GM19395 (cell line): ENCODE data around the gene LVRN.
A peak's percentile ranks its signal among the peaks of the same experiment; 100 is the strongest.

Experiments
- ATAC-seq: cut with Tn5 transposase; IDR thresholded peaks from one replicate; pipeline ENCODE4 v1.9.1; 2021; ENCODE audit warnings: mild to moderate bottlenecking, moderate library complexity; ENCODE audit not compliant: unreplicated experiment

The LVRN gene

DNA sequence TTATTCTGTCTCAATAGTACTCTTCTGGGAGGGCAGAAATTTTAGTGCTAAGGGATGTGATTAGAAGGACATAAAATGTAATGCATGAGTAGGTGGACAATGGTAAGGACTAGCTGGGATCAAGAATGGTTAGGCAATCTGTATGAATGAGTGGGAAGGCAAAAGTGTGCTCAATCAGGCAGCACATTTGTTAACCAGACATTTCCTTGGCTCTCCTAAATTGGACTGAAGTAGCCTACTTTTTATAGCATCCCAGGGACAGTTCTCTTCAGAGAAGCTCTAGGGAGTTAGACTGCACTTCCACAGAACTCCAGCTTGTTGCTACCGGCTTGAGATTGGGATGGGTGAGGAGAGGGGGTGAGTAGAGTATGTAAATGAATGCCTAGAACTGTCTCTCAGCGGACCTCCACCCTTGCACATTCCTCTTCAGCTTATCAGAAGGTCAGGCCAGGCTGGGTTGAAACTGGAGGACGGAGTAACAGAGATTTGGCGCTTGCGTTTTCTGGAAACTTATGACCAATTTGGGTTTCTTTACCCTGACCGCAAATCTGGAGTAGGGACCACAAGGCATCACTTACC, 51.0 kb downstream of the LVRN start:
- no peak for ATAC-seq

DNA sequence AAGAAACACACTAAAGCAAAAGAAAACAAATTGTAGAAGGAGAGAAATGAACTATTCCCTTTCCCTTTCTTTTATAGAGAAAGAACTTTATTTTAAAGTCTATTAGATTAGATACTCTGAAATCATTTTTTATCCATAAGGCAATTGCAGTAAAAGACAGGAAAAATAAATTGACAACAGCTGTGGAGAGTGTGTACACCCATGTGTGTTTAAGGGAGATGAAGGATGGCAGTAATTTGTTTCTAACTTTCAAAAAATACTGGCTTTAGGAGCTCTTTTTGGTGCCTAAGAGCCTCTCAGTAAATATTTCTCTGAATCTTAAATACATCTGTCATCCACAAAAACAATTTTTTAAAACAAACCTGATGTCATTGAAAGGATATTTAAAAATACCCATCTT, 51.7 kb downstream of the LVRN start:
- no peak for ATAC-seq

DNA sequence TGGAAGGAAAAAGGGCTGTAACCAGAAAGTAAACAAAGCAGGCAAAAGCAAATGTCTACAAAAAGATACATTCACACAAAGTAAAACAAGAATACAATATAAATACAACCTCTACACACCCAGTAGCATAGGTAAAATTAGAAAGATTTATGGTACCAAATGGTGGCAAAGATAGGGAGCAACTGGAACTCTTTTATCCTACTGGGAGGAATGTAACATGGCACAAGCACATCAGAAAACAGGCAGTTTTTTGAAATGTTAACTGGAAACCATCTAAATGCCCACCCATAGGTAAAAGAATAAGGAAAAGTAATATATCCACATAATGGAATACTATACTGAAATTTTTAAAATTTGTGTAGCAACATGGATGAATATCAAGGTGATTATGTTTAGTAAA, 61.3 kb downstream of the LVRN start:
- no peak for ATAC-seq

DNA sequence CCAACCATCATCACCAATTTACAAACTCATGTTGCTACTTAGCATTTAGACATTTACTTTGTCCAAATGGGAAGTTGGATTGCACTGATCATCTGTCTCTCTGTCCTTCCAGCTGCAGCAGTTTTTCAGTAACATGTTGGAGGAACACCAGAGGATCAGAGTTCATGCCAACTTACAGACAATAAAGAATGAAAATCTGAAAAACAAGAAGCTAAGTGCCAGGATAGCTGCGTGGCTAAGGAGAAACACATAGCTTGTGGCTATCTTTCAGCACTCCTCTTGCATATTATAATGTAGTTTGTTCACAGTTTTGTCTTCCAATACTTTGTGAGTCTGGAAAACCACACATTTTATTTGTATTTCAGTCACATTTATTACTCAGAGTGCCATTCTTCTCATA, 63.6 kb downstream of the LVRN start:
- no peak for ATAC-seq

DNA sequence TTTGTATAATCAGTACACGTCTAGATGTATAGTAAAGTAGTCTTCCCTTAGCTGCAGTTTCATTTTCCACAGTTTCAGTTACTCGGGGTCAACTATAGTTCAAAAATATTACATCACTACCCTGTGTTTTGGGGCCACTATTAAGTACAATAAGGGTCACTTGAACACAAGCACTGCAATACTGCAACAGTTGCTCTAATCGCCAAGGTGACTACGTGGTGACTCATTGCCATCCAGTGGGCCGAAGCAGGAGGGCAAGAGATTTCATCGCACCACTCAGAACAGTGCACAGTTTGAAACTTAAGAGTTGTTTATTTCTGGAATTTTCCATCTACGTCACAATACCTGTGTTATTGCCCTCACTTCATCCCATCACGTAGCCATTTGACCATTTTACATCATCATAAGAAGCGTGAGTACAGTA, 69.8 kb downstream of the LVRN start, which contains the start of gene ARL14EPL:
ARL14EPL (plus strand) TSS at position 379 of the 424 bp plus-strand sequence. CDS start 18,994 bp downstream, outside the sequence.
- peak; percentile 64 for ATAC-seq

DNA sequence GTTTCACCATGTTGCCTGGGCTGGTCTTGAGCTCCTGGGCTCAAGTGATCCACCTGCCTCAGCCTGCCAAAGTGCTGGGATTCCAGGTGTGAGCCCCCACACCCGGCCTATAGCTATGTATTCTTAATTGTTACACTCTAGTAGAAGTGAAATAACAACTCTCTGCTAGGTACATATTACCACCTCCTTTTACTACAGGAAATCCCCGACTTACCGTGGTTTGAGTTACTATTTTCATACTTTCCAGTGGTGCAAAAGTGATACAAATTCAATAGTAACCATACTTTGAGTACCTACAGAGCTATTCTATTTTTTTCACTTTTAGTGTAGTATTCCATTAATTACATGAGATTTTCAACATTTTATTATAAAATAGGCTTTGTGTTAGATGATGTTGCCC, 70.7 kb downstream of the LVRN start:
- ATAC-seq, result peak; percentile 58

DNA sequence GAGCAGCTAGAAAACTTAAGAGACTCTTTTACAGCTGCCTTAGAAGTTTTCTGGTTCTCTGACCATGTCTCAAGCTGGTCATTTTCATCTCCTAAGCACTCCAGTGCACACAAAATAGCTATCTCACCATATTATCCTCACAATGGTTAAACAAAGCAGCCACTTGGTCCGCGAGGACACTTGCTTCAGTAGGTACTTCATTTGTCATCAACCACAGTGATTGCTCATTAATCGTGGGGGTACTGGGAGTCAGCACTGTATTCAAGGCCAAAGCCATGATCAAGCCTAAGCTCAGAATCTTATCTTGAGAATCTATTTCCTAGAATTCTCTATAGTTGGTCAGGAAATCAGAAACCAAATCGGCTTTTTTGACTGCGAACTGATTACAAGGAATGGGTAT, 72.8 kb downstream of the LVRN start:
- no peak for ATAC-seq

DNA sequence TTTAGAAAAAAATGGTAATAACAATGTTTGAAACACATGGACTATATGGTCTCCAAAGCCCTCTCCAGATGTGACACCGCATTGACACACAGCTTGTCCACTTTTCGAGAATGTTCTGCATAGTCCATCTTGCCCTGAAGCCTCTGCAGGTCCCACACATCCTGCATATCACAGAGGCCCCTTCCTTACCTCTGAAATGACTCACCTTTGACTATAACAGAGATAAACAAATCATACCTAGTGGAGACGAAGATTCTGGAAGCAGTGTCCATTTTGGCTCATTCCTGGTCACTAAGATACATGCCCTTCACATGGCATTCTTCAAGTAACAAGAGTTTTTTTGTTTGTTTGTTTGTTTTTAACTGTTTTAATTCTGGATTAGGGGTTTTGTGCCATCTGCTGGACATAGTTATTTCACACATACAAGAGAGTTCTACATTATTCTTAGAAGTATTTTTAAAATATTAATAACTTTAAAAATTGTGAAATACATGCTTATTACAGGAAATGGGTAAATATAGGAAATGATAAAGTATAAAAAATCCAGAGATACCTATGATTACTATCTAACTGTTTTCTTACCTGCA, 75.1 kb downstream of the LVRN start:
- no peak for ATAC-seq

DNA sequence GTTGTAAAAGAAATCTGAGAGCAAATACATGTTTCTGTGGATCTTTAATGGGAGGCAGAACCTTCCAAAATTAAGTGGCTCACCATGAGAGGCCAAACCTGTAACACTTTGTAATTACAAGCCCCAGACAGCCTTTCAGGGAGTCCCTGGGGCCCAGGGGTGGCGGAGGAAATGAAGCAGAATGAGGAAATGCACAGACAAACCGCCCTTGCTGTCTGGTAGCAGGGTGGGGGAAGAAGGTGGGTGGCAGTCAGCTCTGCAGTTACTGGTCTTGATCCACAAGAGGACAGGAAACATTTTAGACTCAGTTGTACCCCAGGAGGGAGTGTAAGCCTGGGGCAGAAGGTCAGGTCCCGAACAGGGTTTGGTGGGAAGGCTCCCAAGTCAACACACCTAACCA, 76.5 kb downstream of the LVRN start:
- peak; percentile 74 for ATAC-seq

DNA sequence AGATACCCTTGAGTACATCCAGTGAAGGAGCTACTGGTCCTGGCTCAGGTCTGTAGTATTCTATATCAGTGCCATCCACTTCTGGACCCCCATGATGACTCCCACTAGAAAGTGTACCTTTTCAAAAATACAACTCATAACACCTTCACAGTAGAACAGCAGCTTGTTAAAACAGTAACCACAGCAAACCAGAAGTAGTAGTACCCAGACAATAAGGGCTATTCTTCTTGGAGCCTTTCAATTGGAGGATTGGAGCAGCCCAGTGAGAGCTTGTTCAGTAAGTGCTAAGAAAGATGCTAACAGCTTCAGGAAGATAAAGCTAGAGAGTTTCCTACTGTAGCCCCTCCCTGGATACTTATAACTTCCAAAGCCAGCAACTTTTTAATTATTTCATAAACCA, 80.1 kb downstream of the LVRN start:
- no peak for ATAC-seq

DNA sequence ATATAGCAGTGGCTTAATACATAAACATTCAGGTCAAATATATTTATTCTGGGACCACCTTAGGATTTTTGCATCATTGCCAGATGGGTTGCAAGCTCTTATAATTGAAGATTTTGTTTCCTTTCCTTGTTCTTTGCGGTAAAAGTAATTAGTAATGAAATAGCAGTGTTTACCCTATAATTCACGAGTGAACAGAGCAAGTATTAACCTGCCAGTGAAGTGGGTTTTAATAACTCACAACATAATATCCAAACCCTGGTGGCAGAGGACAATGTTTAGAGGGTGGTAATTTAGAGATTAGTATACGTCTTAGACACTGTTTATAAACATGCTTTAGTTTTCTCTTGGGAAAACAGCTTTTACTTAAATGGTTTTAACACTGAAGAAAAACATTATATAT, 81.8 kb downstream of the LVRN start:
- ATAC-seq, result no peak

DNA sequence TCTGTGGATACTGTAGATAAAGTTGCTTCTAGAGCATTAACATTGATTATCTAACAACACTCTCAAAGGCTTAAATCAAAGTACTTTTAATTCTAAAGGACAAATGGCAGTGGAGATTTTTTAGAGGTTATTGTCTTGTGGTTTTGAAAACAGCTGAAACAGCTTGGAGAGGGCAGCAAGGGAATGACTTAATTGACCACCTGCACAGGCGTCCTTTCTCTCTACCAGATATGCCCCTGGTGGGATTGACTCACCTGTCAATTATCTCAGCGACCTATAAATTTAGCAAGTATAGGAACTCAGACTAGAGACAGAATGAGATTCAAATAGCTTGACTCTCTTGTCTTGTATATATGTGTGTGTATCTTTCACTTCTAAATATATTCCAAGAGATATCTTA, 83.5 kb downstream of the LVRN start:
- ATAC-seq, result no peak

DNA sequence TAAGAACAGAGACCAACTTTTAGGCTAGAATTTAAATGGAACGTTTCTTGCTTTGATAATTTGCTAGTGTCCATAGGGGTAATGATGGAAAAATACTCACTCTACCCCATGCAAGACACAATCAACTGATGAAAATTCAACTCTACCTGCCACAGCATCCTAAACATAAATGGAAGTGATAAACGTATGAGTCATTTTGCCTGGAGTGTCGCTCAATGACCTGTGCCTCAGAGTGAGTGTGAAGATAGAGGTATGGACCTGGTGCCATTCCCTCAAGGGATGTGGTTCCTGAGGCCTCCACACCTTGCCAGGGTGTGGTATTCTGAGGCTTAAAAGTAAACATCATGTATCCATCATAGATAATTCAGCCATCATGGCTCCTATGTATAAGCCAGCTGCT, 84.0 kb downstream of the LVRN start:
- no peak for ATAC-seq

DNA sequence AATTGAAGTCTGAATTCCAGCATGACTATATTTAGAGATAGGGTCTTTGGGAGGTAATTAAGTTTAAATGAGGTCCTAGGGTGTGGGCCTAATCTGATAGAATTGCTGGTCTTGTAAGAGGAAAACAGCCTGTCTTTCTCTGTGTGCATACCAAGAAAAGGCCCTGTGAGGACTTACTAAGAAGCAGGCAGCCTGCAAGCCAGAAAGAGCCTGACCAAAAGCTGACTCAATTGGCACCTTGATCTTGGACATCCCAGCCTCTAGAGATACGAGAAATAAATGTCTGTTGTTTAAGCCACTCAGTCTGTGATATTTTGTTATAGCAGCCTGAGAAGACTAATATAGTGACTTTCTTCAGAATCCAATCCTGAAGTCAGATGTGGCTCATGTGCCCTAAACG, 84.5 kb downstream of the LVRN start:
- ATAC-seq, result no peak

DNA sequence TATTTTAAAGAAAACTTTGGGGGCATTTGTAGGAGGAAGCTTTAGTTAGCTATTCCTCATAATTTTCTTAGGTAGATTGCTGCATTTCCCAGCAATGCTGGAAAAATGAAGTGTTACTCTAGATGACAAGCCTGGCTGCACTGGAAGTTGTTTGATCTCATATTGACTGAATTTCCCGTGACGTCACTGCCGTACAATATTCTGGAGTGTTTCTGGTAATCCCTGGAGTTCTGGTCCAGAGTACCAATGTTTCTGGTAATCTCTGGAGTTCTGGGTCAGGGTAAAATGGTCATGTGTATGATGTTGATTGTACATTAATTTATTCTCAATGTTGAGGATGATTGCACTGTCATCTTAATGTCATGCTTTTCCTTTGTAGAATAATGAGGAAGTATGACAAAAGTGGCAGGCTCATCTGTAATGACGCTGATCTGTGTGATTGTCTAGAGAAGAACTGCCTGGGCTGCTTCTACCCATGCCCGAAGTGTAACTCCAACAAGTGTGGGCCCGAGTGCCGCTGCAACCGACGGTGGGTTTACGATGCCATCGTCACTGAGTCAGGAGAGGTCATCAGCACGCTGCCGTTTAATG, 96.2 kb downstream of the LVRN start:
- no peak for ATAC-seq

DNA sequence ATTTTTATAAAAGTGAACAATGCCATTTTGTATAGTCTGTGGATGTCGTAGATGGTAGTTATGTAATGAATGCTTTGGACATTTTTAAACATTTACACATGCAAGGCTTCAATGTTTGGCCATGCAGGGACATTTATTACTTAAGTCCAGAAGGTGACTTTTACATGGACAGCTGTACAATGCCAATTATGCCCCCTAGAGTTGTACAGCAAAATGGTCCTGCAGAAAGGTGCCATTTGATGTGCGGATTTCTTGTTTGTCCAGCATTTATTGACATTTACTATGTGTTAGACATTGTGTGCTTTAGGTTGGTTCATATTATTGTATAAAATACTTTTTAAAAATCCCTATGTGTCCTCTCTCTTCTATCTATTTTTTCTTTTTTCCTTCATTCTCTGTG, 100.1 kb downstream of the LVRN start:
- no peak for ATAC-seq

DNA sequence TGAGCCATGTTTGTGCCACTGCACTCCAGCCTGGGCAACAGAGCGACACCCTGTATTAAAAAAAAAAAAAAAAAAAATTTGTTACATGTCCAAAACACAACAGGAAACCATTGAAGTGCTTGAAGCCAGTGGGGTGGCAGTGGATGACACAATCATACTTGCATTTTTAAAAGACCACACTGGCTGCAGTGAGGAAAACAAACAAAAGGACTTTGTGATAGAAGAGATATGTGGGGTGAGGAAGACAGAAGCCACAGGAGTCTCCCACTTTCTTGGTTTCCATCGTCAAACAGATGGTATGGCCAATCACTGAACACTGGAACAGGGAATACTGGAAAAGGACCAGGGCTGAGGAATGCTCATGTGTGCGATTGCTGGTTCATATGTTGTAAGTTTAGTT, 101.7 kb downstream of the LVRN start:
- ATAC-seq, result no peak

DNA sequence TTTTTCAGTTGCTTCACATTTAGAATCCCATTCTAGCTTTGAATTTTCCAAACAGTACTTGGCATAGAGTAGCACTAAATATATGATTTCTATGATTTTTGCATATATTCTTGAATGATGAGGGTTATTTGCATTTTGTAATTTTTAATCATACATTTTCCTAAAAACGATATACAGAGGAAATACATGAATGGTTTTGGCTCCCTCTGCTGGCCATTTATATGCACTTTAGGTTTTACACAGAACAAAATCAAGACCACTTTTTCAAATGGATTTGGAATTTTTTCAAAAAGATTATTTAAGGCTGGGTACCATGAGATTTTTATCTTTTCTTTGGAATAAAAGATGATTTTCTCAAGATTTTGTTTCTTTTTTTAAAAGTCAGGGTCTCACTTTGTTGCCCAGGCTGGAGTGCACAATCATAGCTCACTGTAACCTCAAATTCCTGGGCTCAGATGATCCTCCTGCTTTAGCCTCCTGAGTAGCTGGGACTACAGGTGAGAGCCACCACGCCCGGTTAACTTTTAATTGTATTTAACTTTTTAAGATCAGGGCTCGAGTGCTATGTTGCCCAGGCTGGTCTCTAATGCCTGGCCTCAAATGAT, 105.9 kb downstream of the LVRN start:
- peak; percentile 66 for ATAC-seq

DNA sequence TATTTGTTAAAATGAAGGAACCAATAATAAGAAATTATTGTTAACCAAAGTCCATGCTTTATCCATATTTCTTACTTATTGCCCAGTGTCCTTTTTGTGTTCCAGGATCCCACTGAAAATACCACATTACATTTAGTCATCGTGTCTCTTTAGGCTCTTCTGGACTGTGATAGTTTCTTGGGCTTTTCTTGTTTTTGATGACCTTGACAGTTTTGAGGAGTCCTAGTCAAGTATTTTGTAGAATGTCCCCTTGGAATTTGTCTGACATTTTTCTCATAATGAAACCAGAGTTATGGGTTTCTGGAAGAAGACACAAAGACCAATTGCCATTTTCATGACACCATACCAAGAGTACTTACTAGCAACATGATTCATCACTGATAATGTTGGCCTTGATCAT, 108.9 kb downstream of the LVRN start:
- ATAC-seq, result no peak

DNA sequence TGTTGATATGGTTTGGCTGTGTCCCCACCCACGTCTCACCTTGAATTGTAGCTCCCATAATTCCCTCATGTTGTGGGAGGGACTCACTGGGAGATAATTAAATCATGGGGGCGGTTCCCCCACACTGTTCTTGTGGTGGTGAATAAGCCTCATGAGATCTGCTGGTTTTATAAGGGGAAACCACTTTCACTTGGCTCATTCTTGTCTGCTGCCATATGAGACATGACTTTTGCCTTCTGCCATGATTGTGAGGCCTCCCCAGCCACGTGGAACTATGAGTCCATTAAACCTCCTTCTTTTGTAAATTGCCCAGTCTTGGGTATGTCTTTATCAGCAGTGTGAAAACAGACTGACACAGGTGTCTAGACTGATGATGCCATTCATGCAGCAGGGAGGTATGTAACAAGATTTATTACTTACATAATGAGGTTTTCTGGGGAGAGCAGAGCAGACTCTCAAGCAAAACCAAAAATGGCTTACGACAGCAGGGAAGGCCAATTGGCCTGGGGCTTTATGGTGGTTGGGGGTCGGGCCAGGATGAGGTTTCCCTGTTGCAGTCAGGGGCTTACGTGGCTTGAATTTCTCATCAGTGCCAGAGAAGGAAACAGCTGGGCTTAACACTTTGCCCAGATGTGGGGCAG, 113.0 kb downstream of the LVRN start:
- ATAC-seq, result no peak

DNA sequence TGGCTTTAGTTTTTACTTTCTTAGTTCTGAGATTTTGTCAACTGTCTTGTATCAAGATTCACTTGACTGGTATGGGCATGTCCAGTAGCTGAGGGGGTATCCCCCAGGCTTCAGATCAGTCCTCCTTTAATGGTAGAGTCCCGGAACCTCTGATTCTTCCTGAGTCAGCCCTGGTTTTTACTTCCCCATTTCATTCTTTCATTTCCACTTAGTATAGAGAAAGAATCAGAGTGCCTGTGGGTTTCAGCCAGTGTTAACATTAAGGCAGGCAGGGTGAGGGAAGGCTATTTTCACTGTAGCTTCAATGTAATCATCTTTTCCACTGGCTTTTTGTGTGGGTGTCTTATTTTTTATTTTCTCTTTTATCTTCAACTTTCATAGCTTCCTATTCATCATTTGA, 114.2 kb downstream of the LVRN start:
- ATAC-seq, result peak; percentile 98
